Adrenal gland (tissue), 12 donors: ENCODE measurements around the gene BBOX1. TPM values are rescaled to one million over a fixed set of nuclear protein-coding genes. Genes with fewer than 3 reads are reported as not detected.

Source experiments
- DNase-seq, 7 donors: peaks; one replicate each; pipeline ENCODE4 v3.0.0-alpha.2; 2019 to 2020
- H3K27ac ChIP-seq, 5 donors: fragments of 200-600 bp; sonication (generic) in 4 of 5; 1 replicate in 3 of 5; 2 replicates in 2 of 5; pipeline versions ENCODE4 v1.5.1 to v1.8.0; 2016 to 2020; ENCODE audit warnings: mild to moderate bottlenecking in 1 of 5
- H3K27me3 ChIP-seq: fragments of 200-600 bp; 2 replicates; pipeline ENCODE4 v1.8.0; 2021
- H3K36me3 ChIP-seq, 2 donors: fragments of 200-600 bp; replicated peaks in 1 of 2; 1 replicate in 1 of 2; 2 replicates in 1 of 2; pipeline versions ENCODE4 v1.5.1 to v1.8.0; 2018 to 2022
- H3K4me1 ChIP-seq, 2 donors: fragments of 200-600 bp; replicated peaks in 1 of 2; 1 replicate in 1 of 2; 2 replicates in 1 of 2; pipeline versions ENCODE4 v1.5.1 to v1.8.0; 2018 to 2021
- H3K4me3 ChIP-seq, 4 donors: fragments of 200-600 bp; sonication (generic) in 3 of 4; one replicate each; pipeline ENCODE4 v1.5.1; 2016 to 2018
- H3K9me3 ChIP-seq, 3 donors: fragments of 200-600 bp; sonication (generic) in 1 of 3; replicated peaks in 1 of 3; 1 replicate in 2 of 3; 2 replicates in 1 of 3; pipeline versions ENCODE4 v1.5.1 to v1.8.0; 2016 to 2021
- POLR2A ChIP-seq, 2 donors: fragments of 450-650 bp; IDR thresholded peaks; one replicate each; pipeline ENCODE4 v1.6.1; 2017; ENCODE audit warnings: antibody characterized with exemption in 2 of 2, mild to moderate bottlenecking in 2 of 2, moderate library complexity in 1 of 2
- WGBS, 4 donors: extraction: QIAGEN DNeasy Blood & Tissue Kit in 2 of 4; methylation state at CpG; one replicate each; pipeline versions ENCODE4 v1.1.5 to v1.1.7; 2013 to 2017; 5-methylcytosine and 5-hydroxymethylcytosine counted together
- intact Hi-C, 2 donors: fragments of 100-400 bp; cut with DNase I; formaldehyde crosslinking; loops; one replicate each; pipeline versions ENCODE4 v1.14.1 to v1.15.0; 2022 to 2023
- polyA plus RNA-seq, 3 donors: library from polyadenylated mRNA; stranded (reverse); fragments of 200-250 nt in 2 of 3; fragments of 350-450 nt in 1 of 3; fragmentation: Illumina TruSeq in 1 of 3; extraction: RNeasy Lipid Tissue Mini Kit (QIAGEN cat#74804) in 1 of 3; gene quantifications; one replicate each; pipeline ENCODE4 v1.2.3, GENCODE V29; 2013 to 2014
- total RNA-seq, 9 donors: library from RNA; depleted of rRNA in 4 of 9; stranded (reverse); fragments of >200 nt in 4 of 9; fragments of 120-200 nt in 1 of 9; fragmentation: NEBNext Ultra II Directional in 1 of 9; extraction: Animal tissue kit (Norgen Biotek cat#: 25700) in 1 of 9; gene quantifications; one replicate each; pipeline versions ENCODE4 v1.1.0 to v1.2.4, GENCODE V29; 2013 to 2023
- TF ChIP-seq, protein P1 (sequence below), 6 experiments: fragments of 450-650 bp in 4 of 6; fragments of 200-600 bp in 2 of 6; sonication (generic) in 1 of 6; IDR thresholded peaks; 1 replicate in 5 of 6; 2 replicates in 1 of 6; pipeline versions ENCODE4 v1.5.1 to v1.8.0; 2016 to 2021; ENCODE audit warnings: antibody characterized with exemption in 6 of 6, mild to moderate bottlenecking in 2 of 6, moderate library complexity in 1 of 6
- donor health status: healthy with polysubstance abuse.
- donor health status: Bipolar disorder and iron deficiency.
- donor health status: DM: yes; HTN: yes; CAD: no.
- donor health status: DM: no; HTN: no; CAD: no.
- donor health status: DM: no; HTN: no; CAD: no.
- donor health status: DM: yes; HTN: yes; CAD: no.

The BBOX1 gene
- total and polyA plus RNA-seq, 12 donors = 0.28 TPM; not detected in 11

DNA sequence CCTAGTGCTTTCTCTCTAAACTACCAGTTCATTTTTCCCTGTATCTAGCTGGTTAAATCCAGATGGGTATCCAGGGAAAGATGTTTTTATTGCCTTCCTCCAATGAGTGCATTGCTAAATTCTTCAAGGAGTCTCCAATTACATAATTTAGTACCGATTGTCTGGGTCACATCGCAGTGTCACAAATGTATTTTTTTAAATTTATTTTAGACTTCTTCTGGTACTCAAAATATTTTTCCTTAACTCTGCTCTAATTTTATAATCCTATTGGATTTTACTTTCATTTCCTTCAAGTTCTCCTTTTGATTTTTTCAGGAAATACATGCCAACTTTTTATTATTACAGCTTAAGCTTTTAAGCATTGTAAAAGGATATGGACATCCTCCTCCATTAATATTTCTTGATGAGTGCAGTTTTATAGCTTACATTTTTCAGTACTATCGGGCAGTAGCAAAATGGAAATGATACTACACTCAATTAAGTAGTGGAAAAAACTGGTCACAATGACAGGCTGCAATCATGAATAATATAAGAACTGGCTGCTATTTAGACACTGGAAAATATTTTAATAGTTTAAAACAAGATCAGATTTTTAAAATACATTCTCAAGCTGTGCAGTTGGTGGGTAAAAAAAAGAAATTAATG, 20.3 kb downstream of the BBOX1 start:
- Histone ChIP-seq H3K9me3 (no peaks in the 10 kb centered on the region), H3K4me3 (no peak overlapping the region), H3K27me3 (no peaks in the 10 kb centered on the region), H3K36me3 (no peaks in the 10 kb centered on the region), H3K4me1 (no peaks in the 10 kb centered on the region), H3K27ac (no peak overlapping the region)
- no peak for TF ChIP-seq POLR2A (IDR thresholded peaks at IDR 0.05)
- TF ChIP-seq, protein P1, sequence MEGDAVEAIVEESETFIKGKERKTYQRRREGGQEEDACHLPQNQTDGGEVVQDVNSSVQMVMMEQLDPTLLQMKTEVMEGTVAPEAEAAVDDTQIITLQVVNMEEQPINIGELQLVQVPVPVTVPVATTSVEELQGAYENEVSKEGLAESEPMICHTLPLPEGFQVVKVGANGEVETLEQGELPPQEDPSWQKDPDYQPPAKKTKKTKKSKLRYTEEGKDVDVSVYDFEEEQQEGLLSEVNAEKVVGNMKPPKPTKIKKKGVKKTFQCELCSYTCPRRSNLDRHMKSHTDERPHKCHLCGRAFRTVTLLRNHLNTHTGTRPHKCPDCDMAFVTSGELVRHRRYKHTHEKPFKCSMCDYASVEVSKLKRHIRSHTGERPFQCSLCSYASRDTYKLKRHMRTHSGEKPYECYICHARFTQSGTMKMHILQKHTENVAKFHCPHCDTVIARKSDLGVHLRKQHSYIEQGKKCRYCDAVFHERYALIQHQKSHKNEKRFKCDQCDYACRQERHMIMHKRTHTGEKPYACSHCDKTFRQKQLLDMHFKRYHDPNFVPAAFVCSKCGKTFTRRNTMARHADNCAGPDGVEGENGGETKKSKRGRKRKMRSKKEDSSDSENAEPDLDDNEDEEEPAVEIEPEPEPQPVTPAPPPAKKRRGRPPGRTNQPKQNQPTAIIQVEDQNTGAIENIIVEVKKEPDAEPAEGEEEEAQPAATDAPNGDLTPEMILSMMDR (IDR thresholded peaks at IDR 0.05) = no peak
- WGBS, 4 donors = 50 to 63% (median 55%) methylated on average over 3 of the region's 3 CpGs
- intact Hi-C loops = no loop called here
- DNase-seq = no peak

DNA sequence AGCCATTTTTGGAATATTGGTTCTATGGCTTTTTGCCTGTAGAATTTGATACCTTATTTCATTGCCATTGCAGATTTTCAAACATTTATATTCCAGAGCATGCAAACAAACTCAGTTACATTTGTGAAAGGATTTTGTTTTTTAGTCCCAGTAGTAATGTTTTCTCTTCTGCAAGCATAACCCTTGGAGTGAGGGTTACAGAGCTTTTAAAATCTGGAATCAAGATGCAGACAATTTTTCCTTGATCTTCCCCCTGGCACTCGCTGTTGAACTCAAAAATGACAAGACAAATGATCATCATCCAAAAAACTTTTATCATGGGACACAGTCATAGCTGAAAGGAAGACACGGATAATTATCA, 20.8 kb downstream of the BBOX1 start:
- H3K27ac ChIP-seq = no peak overlapping the region
- no peaks in the 10 kb centered on the region for H3K9me3 ChIP-seq
- intact Hi-C loops = no loop called here
- DNase-seq = no peak
- TF ChIP-seq POLR2A (IDR thresholded peaks at IDR 0.05) = no peak
- TF ChIP-seq, protein P1 (IDR thresholded peaks at IDR 0.05) = no peak
- WGBS, 4 donors = 21 to 42% (median 39%) methylated on average over 2 of the region's 2 CpGs
- no peak overlapping the region for H3K4me3 ChIP-seq
- H3K27me3 ChIP-seq = no peaks in the 10 kb centered on the region
- no peaks in the 10 kb centered on the region for H3K4me1 ChIP-seq
- H3K36me3 ChIP-seq = no peaks in the 10 kb centered on the region

DNA sequence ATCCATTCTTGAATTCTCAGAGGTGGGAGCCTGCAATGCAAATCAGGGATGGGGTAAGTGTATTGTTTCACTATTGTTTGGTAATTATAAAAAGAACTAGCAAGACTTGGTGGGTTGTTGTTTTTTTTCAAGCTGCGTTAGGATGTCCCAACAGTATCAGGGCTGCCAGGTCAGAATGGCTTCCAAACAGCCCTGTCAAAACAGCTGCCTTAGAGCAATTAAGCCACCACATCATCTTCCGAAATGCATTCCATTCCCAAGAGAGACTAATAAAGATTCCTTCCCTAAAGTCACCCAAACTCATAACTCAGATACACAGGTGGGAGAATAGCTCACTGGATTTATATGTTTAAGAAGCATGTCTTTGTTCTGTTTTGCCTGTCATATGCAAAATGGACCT, 23.5 kb downstream of the BBOX1 start:
- no peak overlapping the region for H3K27ac ChIP-seq
- H3K4me3 ChIP-seq = no peak overlapping the region
- WGBS, 4 donors = 78 to 88% (median 83%) methylated on average over 2 of the region's 2 CpGs
- no peaks in the 10 kb centered on the region for H3K9me3 ChIP-seq
- no peaks in the 10 kb centered on the region for H3K27me3 ChIP-seq
- no peaks in the 10 kb centered on the region for H3K4me1 ChIP-seq
- no peak for DNase-seq
- H3K36me3 ChIP-seq = no peaks in the 10 kb centered on the region
- TF ChIP-seq, protein P1 (IDR thresholded peaks at IDR 0.05) = no peak
- no peak for TF ChIP-seq POLR2A (IDR thresholded peaks at IDR 0.05)
- intact Hi-C loops = no loop called here

DNA sequence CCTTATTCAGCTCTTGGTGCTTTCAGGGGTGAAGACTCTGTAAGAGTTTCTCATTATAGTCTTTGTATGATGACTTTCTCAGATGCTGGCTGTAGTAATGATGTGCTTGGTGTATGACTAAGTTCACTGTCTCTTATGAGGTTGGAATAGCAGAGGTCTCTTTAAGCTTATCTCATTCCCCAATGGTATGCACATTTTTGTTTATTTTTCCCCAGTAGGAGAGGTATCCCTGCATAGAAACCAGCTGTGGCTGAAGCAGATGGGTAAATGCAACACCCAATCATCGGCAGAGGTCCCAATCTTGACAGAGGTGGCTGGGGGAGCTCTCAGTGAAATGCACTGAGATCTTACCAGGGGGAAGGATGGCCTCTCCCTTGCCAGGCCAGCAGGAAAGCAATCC, 34.6 kb downstream of the BBOX1 start:
- H3K27me3 ChIP-seq = peaks cover 5% of the 10 kb centered on the region
- H3K4me1 ChIP-seq = no peaks in the 10 kb centered on the region
- no peaks in the 10 kb centered on the region for H3K36me3 ChIP-seq
- TF ChIP-seq POLR2A (IDR thresholded peaks at IDR 0.05) = no peak
- TF ChIP-seq, protein P1 (IDR thresholded peaks at IDR 0.05) = no peak
- WGBS, 4 donors = 22 to 68% (median 61%) methylated on average over 1 of the region's 1 CpG
- H3K9me3 ChIP-seq = no peaks in the 10 kb centered on the region
- H3K27ac ChIP-seq = no peak overlapping the region
- intact Hi-C loops = no loop called here
- no peak for DNase-seq
- H3K4me3 ChIP-seq = no peak overlapping the region
